ENCODE results near the gene UGT2B10. TPM values are rescaled to one million over a fixed set of nuclear protein-coding genes. Genes with fewer than 3 reads are reported as not detected.
"Not testable (repeated sequence)": the region's sequence is repeated elsewhere in the genome, so short reads cannot be mapped to it uniquely, and the experiment has no call there.

Gene UGT2B10
- total and polyA plus RNA-seq, 8 donors: 0.29 TPM; not detected in 7

DNA sequence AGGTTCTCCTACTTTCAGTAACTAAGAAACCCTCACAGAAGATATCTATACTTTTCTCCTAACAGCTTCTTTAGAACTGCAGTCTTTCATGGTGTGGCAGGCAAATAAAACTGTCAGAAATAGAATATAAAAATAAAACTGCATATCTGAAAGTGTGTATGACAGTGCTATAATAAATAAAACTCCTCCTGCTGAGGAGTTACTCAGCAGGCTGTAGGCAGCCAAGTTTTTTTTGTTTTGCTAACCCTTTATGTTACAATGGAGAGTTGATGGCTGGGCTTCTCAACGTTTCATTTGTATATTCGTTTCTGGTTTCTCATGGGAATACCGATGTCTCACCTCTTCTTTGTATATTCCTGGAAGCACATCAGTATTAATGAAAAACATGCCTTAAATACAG, 18.2 kb upstream of the UGT2B10 start:
- H3K27ac ChIP-seq: no peak overlapping the region
- no peak overlapping the region for H3K4me3 ChIP-seq
- WGBS, 5 donors: 44 to 61% (median 56%) methylated on average over 3 of the region's 3 CpGs
- no peaks in the 10 kb centered on the region for H3K36me3 ChIP-seq
- no peaks in the 10 kb centered on the region for H3K27me3 ChIP-seq
- DNase-seq: no peak
- intact Hi-C loops (cut with DNase I; ENCODE audit: low total_unique reads): no loop called here
- TF ChIP-seq POLR2AphosphoS5 (IDR thresholded peaks at IDR 0.05) (no peak), EP300 (IDR thresholded peaks at IDR 0.05) (no peak), POLR2A (IDR thresholded peaks at IDR 0.05) (no peak)
- TF ChIP-seq, protein P1, sequence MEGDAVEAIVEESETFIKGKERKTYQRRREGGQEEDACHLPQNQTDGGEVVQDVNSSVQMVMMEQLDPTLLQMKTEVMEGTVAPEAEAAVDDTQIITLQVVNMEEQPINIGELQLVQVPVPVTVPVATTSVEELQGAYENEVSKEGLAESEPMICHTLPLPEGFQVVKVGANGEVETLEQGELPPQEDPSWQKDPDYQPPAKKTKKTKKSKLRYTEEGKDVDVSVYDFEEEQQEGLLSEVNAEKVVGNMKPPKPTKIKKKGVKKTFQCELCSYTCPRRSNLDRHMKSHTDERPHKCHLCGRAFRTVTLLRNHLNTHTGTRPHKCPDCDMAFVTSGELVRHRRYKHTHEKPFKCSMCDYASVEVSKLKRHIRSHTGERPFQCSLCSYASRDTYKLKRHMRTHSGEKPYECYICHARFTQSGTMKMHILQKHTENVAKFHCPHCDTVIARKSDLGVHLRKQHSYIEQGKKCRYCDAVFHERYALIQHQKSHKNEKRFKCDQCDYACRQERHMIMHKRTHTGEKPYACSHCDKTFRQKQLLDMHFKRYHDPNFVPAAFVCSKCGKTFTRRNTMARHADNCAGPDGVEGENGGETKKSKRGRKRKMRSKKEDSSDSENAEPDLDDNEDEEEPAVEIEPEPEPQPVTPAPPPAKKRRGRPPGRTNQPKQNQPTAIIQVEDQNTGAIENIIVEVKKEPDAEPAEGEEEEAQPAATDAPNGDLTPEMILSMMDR (IDR thresholded peaks at IDR 0.05): no peak
- no peaks in the 10 kb centered on the region for H3K4me1 ChIP-seq
- H3K9me3 ChIP-seq: no peaks in the 10 kb centered on the region

DNA sequence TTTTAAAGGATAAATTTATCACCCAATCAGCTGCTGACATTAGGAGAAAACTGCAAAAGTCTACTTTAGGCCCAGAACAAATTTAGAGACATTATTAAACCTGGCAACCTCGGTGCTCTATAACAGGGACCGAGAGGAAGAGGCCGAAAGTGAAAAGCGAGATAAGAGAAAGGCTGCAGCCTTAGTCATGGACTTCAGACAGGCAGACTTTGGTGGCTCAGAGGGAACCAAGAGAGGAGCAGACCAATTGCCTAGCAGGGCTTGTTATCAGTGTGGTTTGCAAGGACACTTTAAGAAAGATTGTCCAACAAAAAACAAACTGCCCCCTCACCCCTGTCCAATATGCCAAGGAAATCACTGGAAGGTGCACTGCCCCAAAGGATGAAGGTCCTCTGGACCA, 12.8 kb upstream of the UGT2B10 start:
- no peaks in the 10 kb centered on the region for H3K9me3 ChIP-seq
- H3K27ac ChIP-seq: no peak overlapping the region
- DNase-seq: no peak
- TF ChIP-seq EP300 (IDR thresholded peaks at IDR 0.05): no peak
- no peak for TF ChIP-seq POLR2A (IDR thresholded peaks at IDR 0.05)
- TF ChIP-seq, protein P1 (IDR thresholded peaks at IDR 0.05): no peak
- no peak for TF ChIP-seq POLR2AphosphoS5 (IDR thresholded peaks at IDR 0.05)
- no peaks in the 10 kb centered on the region for H3K4me1 ChIP-seq
- no peak overlapping the region for H3K4me3 ChIP-seq
- no peaks in the 10 kb centered on the region for H3K36me3 ChIP-seq
- no peaks in the 10 kb centered on the region for H3K27me3 ChIP-seq
- WGBS, 5 donors: 84 to 92% (median 92%) methylated on average over 4 of the region's 4 CpGs
- intact Hi-C loops (cut with DNase I; ENCODE audit: low total_unique reads): no loop called here

DNA sequence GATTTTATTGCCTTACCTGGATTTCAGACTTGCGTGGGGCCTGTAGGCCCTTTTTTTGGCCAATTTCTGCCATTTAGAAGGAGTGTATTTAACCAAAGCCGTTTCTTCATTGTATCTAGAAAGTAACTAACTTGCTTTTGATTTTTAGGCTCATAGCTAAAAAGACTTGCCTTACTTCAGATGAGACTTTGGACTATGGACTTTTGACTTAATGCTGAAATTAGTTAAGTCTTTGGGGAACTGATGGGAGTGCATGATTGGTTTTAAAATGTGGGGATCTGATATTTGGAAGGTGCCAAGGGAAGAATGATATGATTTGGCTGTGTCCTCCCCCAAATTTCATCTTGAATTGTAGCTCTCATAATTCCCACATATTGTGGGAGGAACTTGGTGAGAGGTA, 7.7 kb upstream of the UGT2B10 start:
- Histone ChIP-seq H3K36me3 (no peaks in the 10 kb centered on the region), H3K9me3 (no peaks in the 10 kb centered on the region), H3K4me3 (no peak overlapping the region), H3K27ac (no peak overlapping the region), H3K4me1 (no peaks in the 10 kb centered on the region), H3K27me3 (no peaks in the 10 kb centered on the region)
- DNase-seq: no peak
- intact Hi-C loops (cut with DNase I; ENCODE audit: low total_unique reads): no loop called here
- TF ChIP-seq, protein P1 (IDR thresholded peaks at IDR 0.05): no peak
- no peak for TF ChIP-seq POLR2A (IDR thresholded peaks at IDR 0.05)
- no peak for TF ChIP-seq POLR2AphosphoS5 (IDR thresholded peaks at IDR 0.05)
- no peak for TF ChIP-seq EP300 (IDR thresholded peaks at IDR 0.05)
- WGBS, 5 donors: 47 to 67% (median 49%) methylated on average over 2 of the region's 2 CpGs

DNA sequence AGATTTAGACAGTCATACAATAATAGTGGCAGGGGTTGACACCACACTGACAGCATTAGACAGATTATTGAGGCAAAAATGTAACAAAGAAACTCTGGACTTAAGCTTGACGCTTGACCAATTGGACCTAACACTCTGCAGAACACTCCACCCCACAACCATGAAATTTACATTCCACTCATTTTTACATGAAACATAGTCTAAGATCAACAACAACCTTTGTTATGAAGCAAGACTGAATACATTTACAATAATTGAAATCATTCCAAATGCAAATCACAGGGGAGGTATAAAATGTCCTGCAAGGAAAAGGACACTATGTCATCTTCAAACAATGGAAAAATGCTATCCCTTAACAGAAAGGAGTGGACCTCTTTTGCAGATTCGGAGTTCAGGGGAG, 4.9 kb upstream of the UGT2B10 start:
- 77 to 93% (median 88%) methylated on average over 2 of the region's 2 CpGs for WGBS, 5 donors
- no peaks in the 10 kb centered on the region for H3K27me3 ChIP-seq
- intact Hi-C loops (cut with DNase I; ENCODE audit: low total_unique reads): no loop called here
- no peak overlapping the region for H3K4me3 ChIP-seq
- no peak overlapping the region for H3K27ac ChIP-seq
- H3K4me1 ChIP-seq: no peaks in the 10 kb centered on the region
- TF ChIP-seq POLR2A (IDR thresholded peaks at IDR 0.05): no peak
- no peak for TF ChIP-seq EP300 (IDR thresholded peaks at IDR 0.05)
- DNase-seq: no peak
- no peaks in the 10 kb centered on the region for H3K36me3 ChIP-seq
- H3K9me3 ChIP-seq: no peaks in the 10 kb centered on the region

DNA sequence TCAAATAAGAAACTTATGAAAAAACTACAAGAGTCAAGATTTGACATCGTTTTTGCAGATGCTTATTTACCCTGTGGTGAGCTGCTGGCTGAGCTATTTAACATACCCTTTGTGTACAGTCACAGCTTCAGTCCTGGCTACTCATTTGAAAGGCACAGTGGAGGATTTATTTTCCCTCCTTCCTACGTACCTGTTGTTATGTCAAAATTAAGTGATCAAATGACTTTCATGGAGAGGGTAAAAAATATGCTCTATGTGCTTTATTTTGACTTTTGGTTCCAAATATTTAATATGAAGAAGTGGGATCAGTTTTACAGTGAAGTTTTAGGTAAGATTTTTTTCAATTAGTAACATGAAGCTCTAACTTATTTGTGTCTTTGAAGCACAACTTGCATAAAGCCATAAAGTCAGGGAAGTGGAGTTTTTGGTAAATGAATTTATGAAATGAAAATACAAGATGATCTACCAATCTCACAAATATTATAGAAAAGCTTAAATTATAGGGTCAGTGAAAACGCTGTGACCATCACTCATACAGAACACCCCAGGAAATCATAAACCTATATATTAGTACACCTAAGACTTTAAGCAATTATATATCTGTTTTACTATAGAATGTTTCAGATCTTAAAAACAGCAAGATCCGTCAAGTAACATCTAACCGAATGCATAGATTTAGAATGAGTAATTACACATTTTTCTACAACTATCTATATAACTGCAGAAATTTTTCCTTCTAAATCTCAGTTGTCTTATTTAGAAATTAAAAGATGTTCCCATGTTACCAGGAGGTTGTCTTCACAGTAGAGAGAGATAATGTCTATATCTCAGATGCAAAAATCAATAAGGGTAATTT, 844 bp downstream of the UGT2B10 start:
- H3K4me3 ChIP-seq; H3K27ac ChIP-seq; H3K4me1 ChIP-seq; DNase-seq; H3K9me3 ChIP-seq; H3K36me3 ChIP-seq; intact Hi-C loops (cut with DNase I; ENCODE audit: low total_unique reads); H3K27me3 ChIP-seq: not testable (repeated sequence)
- 61 to 67% (median 64%) methylated on average over 5 of the region's 5 CpGs for WGBS, 5 donors
